Pericardium fibroblast (primary cell): ENCODE data around the gene SPDYE18. TPM values are rescaled to one million over a fixed set of nuclear protein-coding genes. Genes with fewer than 3 reads are reported as not detected.

Experiments
- total RNA-seq: library from RNA; depleted of rRNA; stranded (reverse); fragments of >200 nt; gene quantifications from 2 replicates; pipeline ENCODE4 v1.2.3, GENCODE V29; 2015

Gene SPDYE18
- not detected in 2 replicates for total RNA-seq

GRCh38 chr7:77062557-77062956 lies at the start of gene SPDYE18:
Gene SPDYE18, minus strand, starts transcription at chr7:77062558. Its CDS starts 2,046 bp downstream, at chr7:77060512.

GRCh38 chr7:77032261-77032660 lies 30.1 kb downstream of the SPDYE18 start, which contains the start of gene SPDYE17:
Gene SPDYE17, minus strand, starts transcription at chr7:77032361. Its CDS starts 1,791 bp downstream, at chr7:77030570.

Other genes starting within 250 kb of the SPDYE18 start
- not detected in 2 replicates for gene SPDYE17, start 30.2 kb downstream of the SPDYE18 start, total RNA-seq
- 1.2 TPM in 2 replicates for gene CCDC146, start 60.1 kb upstream of the SPDYE18 start, total RNA-seq
- 1.4 and 2.3 TPM in 2 replicates for gene FGL2, start 137.3 kb upstream of the SPDYE18 start, total RNA-seq